ENCODE data around the gene MYZAP.

MYZAP gene

GRCh38 chr15:57591822-57592367 lies at the start of gene MYZAP:
Gene MYZAP (plus strand): TSS chr15:57591904. CDS start chr15:57592035, 131 bp downstream.
- DNase-seq (peak; percentile 33), ATAC-seq (peak; percentile 58)
- H3K4me1 Mint-ChIP-seq = peaks cover 26% of the 10 kb centered on the region
- H3K9me3 Mint-ChIP-seq = no peaks in the 10 kb centered on the region
- H3K27me3 Mint-ChIP-seq = peaks cover 28% of the 10 kb centered on the region
- H3K4me3 Mint-ChIP-seq = peak within 1 kb of the TSS; percentile 54
- H3K36me3 Mint-ChIP-seq (ENCODE audit: low read depth) = no peaks in the 10 kb centered on the region
- H3K27ac Mint-ChIP-seq = no peak within 1 kb of the TSS

GRCh38 chr15:57542505-57542817 lies 49.2 kb upstream of the MYZAP start:
- Mint-ChIP-seq H3K36me3 (ENCODE audit: low read depth) (no peaks in the 10 kb centered on the region), H3K27me3 (peaks cover 2% of the 10 kb centered on the region), H3K4me1 (peaks cover 8% of the 10 kb centered on the region), H3K9me3 (peaks cover 9% of the 10 kb centered on the region), H3K27ac (no peak overlapping the region), H3K4me3 (no peak overlapping the region)
- ATAC-seq (no peak), DNase-seq (no peak)

- peaks cover 6% of the 10 kb centered on the region for H3K4me1 Mint-ChIP-seq
- peaks cover 7% of the 10 kb centered on the region for H3K9me3 Mint-ChIP-seq
- DNase-seq = no peak
- no peaks in the 10 kb centered on the region for H3K36me3 Mint-ChIP-seq (ENCODE audit: low read depth)
- no peak for ATAC-seq
- H3K4me3 Mint-ChIP-seq = no peak overlapping the region
- no peak overlapping the region for H3K27ac Mint-ChIP-seq
- H3K27me3 Mint-ChIP-seq = peaks cover under 1% of the 10 kb centered on the region
Observed at GRCh38 chr15:57544848-57545480, 46.7 kb upstream of the MYZAP start.

- Mint-ChIP-seq H3K36me3 (ENCODE audit: low read depth) (no peaks in the 10 kb centered on the region), H3K4me1 (no peaks in the 10 kb centered on the region), H3K9me3 (no peaks in the 10 kb centered on the region), H3K4me3 (no peak overlapping the region), H3K27me3 (no peaks in the 10 kb centered on the region), H3K27ac (no peak overlapping the region)
- DNase-seq = no peak
- ATAC-seq = no peak
Observed at GRCh38 chr15:57545995-57546394, 45.7 kb upstream of the MYZAP start.

- Mint-ChIP-seq H3K4me3 (no peak overlapping the region), H3K4me1 (no peaks in the 10 kb centered on the region), H3K36me3 (ENCODE audit: low read depth) (no peaks in the 10 kb centered on the region), H3K27me3 (no peaks in the 10 kb centered on the region), H3K9me3 (no peaks in the 10 kb centered on the region), H3K27ac (no peak overlapping the region)
- no peak for DNase-seq
- no peak for ATAC-seq
Observed at GRCh38 chr15:57547243-57547755, 44.4 kb upstream of the MYZAP start.

GRCh38 chr15:57548351-57548750 lies 43.4 kb upstream of the MYZAP start:
- H3K9me3 Mint-ChIP-seq = no peaks in the 10 kb centered on the region
- H3K4me3 Mint-ChIP-seq = no peak overlapping the region
- H3K36me3 Mint-ChIP-seq (ENCODE audit: low read depth) = no peaks in the 10 kb centered on the region
- no peak for DNase-seq
- no peaks in the 10 kb centered on the region for H3K4me1 Mint-ChIP-seq
- no peaks in the 10 kb centered on the region for H3K27me3 Mint-ChIP-seq
- ATAC-seq = no peak
- H3K27ac Mint-ChIP-seq = no peak overlapping the region

- Mint-ChIP-seq H3K4me1 (no peaks in the 10 kb centered on the region), H3K36me3 (ENCODE audit: low read depth) (no peaks in the 10 kb centered on the region), H3K9me3 (no peaks in the 10 kb centered on the region), H3K4me3 (no peak overlapping the region), H3K27ac (no peak overlapping the region), H3K27me3 (no peaks in the 10 kb centered on the region)
- DNase-seq (no peak), ATAC-seq (no peak)
Observed at GRCh38 chr15:57548835-57549234, 42.9 kb upstream of the MYZAP start.

GRCh38 chr15:57549935-57550334 lies 41.8 kb upstream of the MYZAP start:
- no peaks in the 10 kb centered on the region for H3K27me3 Mint-ChIP-seq
- ATAC-seq (no peak), DNase-seq (no peak)
- H3K27ac Mint-ChIP-seq = no peak overlapping the region
- H3K36me3 Mint-ChIP-seq (ENCODE audit: low read depth) = no peaks in the 10 kb centered on the region
- H3K9me3 Mint-ChIP-seq = no peaks in the 10 kb centered on the region
- H3K4me1 Mint-ChIP-seq = no peaks in the 10 kb centered on the region
- no peak overlapping the region for H3K4me3 Mint-ChIP-seq

- ATAC-seq (no peak), DNase-seq (no peak)
- no peaks in the 10 kb centered on the region for H3K4me1 Mint-ChIP-seq
Observed at GRCh38 chr15:57550640-57551039, 41.1 kb upstream of the MYZAP start.

GRCh38 chr15:57551715-57552677 lies 39.7 kb upstream of the MYZAP start:
- Mint-ChIP-seq H3K27ac (no peak overlapping the region), H3K9me3 (no peaks in the 10 kb centered on the region), H3K4me1 (no peaks in the 10 kb centered on the region), H3K4me3 (no peak overlapping the region), H3K27me3 (no peaks in the 10 kb centered on the region), H3K36me3 (ENCODE audit: low read depth) (no peaks in the 10 kb centered on the region)
- no peak for DNase-seq
- ATAC-seq = no peak

More at GRCh38 chr15:57550640-57551039, 41.1 kb upstream of the MYZAP start:
- Mint-ChIP-seq H3K4me3 (no peak overlapping the region), H3K27me3 (no peaks in the 10 kb centered on the region), H3K36me3 (ENCODE audit: low read depth) (no peaks in the 10 kb centered on the region), H3K27ac (no peak overlapping the region), H3K9me3 (no peaks in the 10 kb centered on the region)

- Mint-ChIP-seq H3K4me1 (no peaks in the 10 kb centered on the region), H3K4me3 (no peak overlapping the region), H3K27me3 (no peaks in the 10 kb centered on the region), H3K27ac (no peak overlapping the region), H3K36me3 (ENCODE audit: low read depth) (no peaks in the 10 kb centered on the region), H3K9me3 (no peaks in the 10 kb centered on the region)
- DNase-seq (no peak), ATAC-seq (no peak)
Observed at GRCh38 chr15:57552678-57553334, 38.9 kb upstream of the MYZAP start.

GRCh38 chr15:57553526-57553925 lies 38.2 kb upstream of the MYZAP start:
- Mint-ChIP-seq H3K4me1 (no peaks in the 10 kb centered on the region), H3K27ac (no peak overlapping the region), H3K27me3 (no peaks in the 10 kb centered on the region), H3K9me3 (no peaks in the 10 kb centered on the region), H3K36me3 (ENCODE audit: low read depth) (no peaks in the 10 kb centered on the region), H3K4me3 (no peak overlapping the region)
- ATAC-seq (no peak), DNase-seq (no peak)

- Mint-ChIP-seq H3K27ac (no peak overlapping the region), H3K27me3 (peaks cover 4% of the 10 kb centered on the region), H3K9me3 (no peaks in the 10 kb centered on the region), H3K36me3 (ENCODE audit: low read depth) (no peaks in the 10 kb centered on the region), H3K4me1 (no peaks in the 10 kb centered on the region), H3K4me3 (no peak overlapping the region)
- DNase-seq (no peak), ATAC-seq (no peak)
Observed at GRCh38 chr15:57554063-57554811, 37.5 kb upstream of the MYZAP start.

GRCh38 chr15:57554812-57555179 lies 36.9 kb upstream of the MYZAP start:
- H3K36me3 Mint-ChIP-seq (ENCODE audit: low read depth) = no peaks in the 10 kb centered on the region
- DNase-seq (no peak), ATAC-seq (no peak)
- no peaks in the 10 kb centered on the region for H3K9me3 Mint-ChIP-seq
- no peaks in the 10 kb centered on the region for H3K4me1 Mint-ChIP-seq
- no peak overlapping the region for H3K4me3 Mint-ChIP-seq
- H3K27me3 Mint-ChIP-seq = peaks cover 4% of the 10 kb centered on the region
- H3K27ac Mint-ChIP-seq = no peak overlapping the region

Data from activated naive CD8-positive, alpha-beta T cell treated with anti-CD3 and anti-CD28 coated beads, Interleukin-2, amount 50 U/mL, for 24 hours (primary cell).